ENCODE data around the gene IL22RA2.
"Not testable (repeated sequence)": the region's sequence is repeated elsewhere in the genome, so short reads cannot be mapped to it uniquely, and the experiment has no call there.

The IL22RA2 gene

GRCh38 chr6:137216875-137217553, 43.6 kb upstream of the IL22RA2 start:
- TF ChIP-seq, protein P1, sequence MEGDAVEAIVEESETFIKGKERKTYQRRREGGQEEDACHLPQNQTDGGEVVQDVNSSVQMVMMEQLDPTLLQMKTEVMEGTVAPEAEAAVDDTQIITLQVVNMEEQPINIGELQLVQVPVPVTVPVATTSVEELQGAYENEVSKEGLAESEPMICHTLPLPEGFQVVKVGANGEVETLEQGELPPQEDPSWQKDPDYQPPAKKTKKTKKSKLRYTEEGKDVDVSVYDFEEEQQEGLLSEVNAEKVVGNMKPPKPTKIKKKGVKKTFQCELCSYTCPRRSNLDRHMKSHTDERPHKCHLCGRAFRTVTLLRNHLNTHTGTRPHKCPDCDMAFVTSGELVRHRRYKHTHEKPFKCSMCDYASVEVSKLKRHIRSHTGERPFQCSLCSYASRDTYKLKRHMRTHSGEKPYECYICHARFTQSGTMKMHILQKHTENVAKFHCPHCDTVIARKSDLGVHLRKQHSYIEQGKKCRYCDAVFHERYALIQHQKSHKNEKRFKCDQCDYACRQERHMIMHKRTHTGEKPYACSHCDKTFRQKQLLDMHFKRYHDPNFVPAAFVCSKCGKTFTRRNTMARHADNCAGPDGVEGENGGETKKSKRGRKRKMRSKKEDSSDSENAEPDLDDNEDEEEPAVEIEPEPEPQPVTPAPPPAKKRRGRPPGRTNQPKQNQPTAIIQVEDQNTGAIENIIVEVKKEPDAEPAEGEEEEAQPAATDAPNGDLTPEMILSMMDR (IDR thresholded peaks at IDR 0.05; ENCODE audit: low read depth, low read length), result no peak
- no peak overlapping the region for H3K4me3 ChIP-seq (ENCODE audit: low read depth, low read length)

- TF ChIP-seq, protein P1 (IDR thresholded peaks at IDR 0.05; ENCODE audit: low read depth, low read length), result no peak
- H3K4me3 ChIP-seq (ENCODE audit: low read depth, low read length), result no peak overlapping the region
These were observed 42.7 kb upstream of the IL22RA2 start for GRCh38 chr6:137216106-137216505.

GRCh38 chr6:137215630-137216029, 42.2 kb upstream of the IL22RA2 start:
- not testable (repeated sequence) for H3K4me3 ChIP-seq (ENCODE audit: low read depth, low read length)

DNA sequence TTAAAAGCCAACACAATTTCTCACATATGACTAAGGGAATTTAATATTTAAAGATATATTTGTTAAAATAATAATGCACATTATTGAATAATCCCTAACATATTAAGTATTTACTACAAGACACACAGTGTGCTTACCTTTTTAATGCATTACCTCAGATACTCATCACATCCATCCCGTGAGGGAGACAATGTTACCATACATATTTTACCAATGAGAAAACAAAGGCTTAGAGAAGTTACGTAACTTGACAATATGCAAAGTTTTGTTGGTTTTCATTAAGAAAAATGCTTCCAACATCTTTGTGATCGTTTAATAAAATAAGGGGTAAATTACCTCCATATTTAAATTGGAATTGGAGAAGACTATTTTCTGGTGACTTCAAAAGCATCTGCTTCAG, 41.5 kb upstream of the IL22RA2 start:
- TF ChIP-seq, protein P1 (IDR thresholded peaks at IDR 0.05; ENCODE audit: low read depth, low read length), result no peak
- no peak overlapping the region for H3K4me3 ChIP-seq (ENCODE audit: low read depth, low read length)

DNA sequence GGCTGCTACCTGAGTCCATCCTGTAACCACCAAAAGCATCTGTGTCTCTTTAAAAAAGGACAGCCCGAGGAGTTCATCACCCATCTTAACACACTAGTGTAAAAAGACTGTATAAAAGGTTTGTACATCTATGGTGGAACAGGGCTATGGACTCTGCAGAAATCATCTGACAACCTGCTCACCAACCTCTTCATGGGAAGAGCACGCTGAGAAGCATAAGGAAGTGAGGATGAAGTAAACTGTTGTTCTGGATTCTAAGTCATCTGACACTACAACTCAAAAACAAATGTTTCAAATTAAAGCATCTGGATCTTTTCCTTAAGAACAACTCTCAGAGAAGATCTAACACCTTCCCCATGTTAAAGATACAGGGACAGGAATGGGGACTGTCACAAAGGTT, 40.4 kb upstream of the IL22RA2 start:
- TF ChIP-seq, protein P1 (IDR thresholded peaks at IDR 0.05; ENCODE audit: low read depth, low read length), result no peak
- H3K4me3 ChIP-seq (ENCODE audit: low read depth, low read length), result no peak overlapping the region

- TF ChIP-seq, protein P1 (IDR thresholded peaks at IDR 0.05; ENCODE audit: low read depth, low read length), result no peak
- no peak overlapping the region for H3K4me3 ChIP-seq (ENCODE audit: low read depth, low read length)
These were observed 39.9 kb upstream of the IL22RA2 start for GRCh38 chr6:137213331-137213740.

GRCh38 chr6:137211910-137212309, 38.5 kb upstream of the IL22RA2 start:
- TF ChIP-seq, protein P1 (IDR thresholded peaks at IDR 0.05; ENCODE audit: low read depth, low read length), result no peak
- H3K4me3 ChIP-seq (ENCODE audit: low read depth, low read length), result no peak overlapping the region

DNA sequence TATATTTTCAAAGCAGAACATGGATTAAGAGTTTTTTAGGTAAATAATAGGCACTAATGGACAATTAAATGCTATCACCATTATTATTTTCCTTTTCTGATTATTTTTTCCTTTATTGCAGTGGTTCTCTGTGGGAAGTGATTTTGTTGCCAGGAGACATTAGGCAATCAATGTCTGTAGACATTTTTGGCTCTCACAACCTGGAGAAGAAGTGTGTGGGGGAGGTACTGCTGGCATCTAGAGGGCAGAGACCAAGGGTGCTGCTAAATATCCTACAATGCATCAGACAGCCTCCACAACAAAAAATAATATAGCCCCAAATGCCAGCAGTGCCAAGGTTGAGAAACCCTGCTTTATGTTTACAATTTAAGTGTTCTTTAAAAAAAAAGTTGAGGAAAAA, 37.5 kb upstream of the IL22RA2 start:
- no peak overlapping the region for H3K4me3 ChIP-seq (ENCODE audit: low read depth, low read length)
- TF ChIP-seq, protein P1 (IDR thresholded peaks at IDR 0.05; ENCODE audit: low read depth, low read length), result no peak

Data from WI38 (cell line).